NCI-H69 (cell line): ENCODE measurements around the gene GNG4.

Experiments used
- DNase-seq: peaks from one replicate; lab custom pipeline; 2025; lab: John Stamatoyannopoulos, UW

Gene GNG4

DNA sequence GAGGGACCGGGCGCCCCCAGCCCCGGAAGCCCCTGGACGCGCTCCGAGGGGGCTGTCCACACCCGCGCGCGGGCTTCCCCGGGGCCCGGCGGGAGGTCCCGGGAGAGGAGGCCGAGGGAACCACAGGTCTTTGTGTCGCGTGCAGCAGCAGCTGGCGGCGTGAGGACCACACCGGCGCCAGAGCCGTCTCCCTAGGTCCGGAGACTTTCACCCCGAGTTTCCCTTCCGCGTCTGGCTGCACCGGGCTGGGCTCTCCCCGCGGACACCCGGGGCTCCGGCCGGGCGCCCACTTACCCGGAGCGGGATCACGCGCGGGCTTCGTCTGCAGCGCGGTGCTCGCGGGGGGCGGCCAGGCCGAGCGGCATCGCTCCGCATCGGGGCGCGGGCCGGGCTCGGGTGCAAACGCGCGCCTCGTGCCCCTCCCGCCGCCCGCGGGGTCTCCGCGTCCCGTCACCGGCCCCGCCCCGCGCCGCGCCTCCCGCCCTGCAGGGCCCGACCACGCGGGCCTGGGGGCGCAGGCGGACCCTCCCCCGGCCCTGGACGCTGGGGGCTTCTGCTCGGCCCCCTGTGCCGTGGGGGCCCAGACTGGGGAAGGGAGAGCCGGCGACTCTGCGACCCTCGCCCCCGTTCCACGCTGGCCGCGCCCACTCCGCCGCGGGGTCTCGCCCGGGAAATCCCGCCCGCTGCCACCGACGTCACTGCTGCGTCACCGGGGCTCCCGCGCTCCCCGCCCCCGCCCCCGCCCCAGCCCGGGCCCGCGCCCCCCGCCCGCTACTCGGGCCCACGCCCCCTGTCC lies at the start of gene GNG4:
TSS of gene GNG4 (minus strand) at position 417 of the 796 bp plus-strand sequence. CDS start 65,946 bp downstream, outside the sequence.
- peak; percentile 90 for DNase-seq

GRCh38 chr1:235697508-235697907 lies 47.9 kb upstream of the GNG4 start:
- no peak for DNase-seq

DNA sequence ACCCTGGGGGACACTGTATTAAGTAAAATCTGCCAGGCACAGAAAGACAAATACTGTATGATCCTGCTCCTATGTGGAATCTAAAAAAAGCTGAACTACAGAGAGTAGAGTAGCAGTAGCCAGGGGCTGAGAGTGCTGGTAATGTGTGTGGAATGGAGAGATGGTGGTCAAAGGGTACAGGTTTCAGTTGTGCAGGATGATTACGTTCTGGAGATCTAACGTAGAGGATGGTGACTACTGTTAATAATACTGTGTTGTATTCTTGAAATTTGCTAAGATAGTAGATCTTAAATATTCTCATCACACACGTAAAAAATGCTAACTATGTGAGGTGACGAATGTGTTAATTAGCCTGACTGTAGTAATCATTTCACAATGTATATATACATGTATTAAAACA lies 39.8 kb upstream of the GNG4 start:
- no peak for DNase-seq

GRCh38 chr1:235688096-235688495 lies 38.5 kb upstream of the GNG4 start:
- DNase-seq: no peak

GRCh38 chr1:235683653-235684052 lies 34.1 kb upstream of the GNG4 start:
- DNase-seq: no peak

DNA sequence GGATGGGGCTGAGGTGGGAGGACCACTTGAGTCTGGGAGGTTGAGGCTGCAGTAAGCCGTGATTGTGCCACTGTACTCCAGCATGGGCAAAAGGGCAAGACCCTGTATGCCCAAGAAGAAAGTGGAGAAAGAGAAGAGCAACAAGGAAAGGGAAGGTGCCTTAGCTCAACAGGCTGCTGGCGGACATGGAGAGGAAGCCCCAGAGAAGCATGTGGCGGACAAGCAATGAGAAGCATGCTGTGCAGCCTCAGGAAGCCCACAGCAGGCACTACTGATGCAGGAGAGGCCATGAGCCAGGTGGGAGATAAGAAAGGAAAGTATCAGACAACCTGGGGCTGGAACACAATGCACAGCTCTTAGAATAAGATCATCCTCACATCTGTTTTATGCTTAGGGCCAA lies 32.6 kb upstream of the GNG4 start:
- DNase-seq: no peak

GRCh38 chr1:235679644-235680043 lies 30.1 kb upstream of the GNG4 start:
- DNase-seq: peak; percentile 50

- DNase-seq: peak; percentile 24
Observed at GRCh38 chr1:235679005-235679404, 29.4 kb upstream of the GNG4 start.

DNA sequence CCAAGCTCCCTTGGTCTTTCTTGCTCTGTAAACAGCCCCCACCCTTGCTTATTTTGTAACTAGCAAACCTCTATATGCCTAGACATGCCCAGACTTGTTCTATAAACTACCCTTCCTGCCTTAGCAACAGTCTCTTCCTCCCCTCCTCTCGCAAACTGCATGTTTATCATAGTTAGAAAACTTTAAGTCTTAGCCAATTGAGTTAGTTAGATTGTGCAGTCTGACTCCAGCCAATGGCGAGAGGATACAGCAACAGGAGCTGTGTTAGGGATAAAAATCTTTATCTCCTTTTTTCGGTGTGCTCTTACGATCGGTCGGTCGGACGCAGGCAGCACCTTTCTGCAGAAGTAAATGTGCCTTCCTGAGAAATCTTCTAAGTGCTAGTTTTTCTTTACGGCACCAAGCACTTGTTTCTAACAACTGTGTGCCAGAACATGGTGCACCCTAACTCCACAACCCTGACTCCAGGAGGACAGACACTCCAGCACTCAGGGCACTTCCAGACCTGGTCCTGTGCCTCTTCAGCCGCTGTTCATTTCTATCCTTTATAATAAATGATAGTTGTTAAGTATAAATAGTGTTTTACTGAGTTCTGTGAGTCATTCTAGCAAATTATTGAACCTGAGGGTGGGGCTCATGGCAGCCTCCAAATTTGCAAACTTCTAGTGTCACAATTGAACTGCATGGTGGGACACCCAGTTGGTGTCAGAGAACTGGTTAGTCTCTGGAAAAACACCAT lies 25.7 kb upstream of the GNG4 start:
- peak; percentile 70 for DNase-seq

- DNase-seq: no peak
Observed at GRCh38 chr1:235673981-235674380, 24.4 kb upstream of the GNG4 start.

GRCh38 chr1:235671992-235672391 lies 22.4 kb upstream of the GNG4 start:
- DNase-seq: no peak

GRCh38 chr1:235670157-235670776 lies 20.7 kb upstream of the GNG4 start:
- DNase-seq: peak; percentile 52

GRCh38 chr1:235669277-235669676 lies 19.7 kb upstream of the GNG4 start:
- no peak for DNase-seq

DNA sequence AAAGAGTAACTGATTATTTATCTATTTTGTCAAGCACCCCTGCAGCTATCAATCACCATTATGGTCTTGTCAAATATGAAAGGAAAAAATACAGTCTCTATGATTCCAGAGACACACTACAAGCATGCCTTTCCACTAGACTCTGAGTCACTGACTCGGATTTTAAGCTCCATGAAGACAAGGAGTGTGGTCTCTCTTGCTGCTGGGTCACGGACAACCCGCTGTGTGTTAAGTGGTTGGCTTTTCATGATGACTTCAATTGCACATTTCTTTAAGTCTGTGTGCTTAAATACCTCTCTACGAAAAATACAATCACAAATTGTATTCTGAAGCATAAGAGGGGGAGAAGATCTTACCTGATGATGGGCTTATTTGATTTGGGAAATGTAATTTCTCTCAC lies 14.0 kb upstream of the GNG4 start:
- DNase-seq: peak; percentile 12

DNA sequence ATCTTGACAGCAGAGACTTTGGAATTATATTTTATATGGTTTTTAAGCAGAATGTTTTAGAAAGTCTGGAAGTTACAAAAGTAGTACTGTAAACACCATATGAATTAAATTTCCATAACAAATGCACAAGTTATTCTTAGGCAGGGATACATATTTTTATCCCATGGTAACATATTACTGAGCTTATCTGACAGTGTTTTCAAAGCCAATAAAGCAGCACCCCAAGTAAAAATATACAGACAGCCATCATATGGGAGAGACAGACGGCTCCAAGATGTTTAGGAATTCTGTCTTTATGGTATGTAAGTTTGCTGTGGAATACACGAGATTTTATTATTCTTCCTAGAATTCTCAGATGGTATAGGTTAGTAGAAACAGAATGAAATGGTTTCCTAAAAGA lies 12.0 kb upstream of the GNG4 start:
- no peak for DNase-seq

DNA sequence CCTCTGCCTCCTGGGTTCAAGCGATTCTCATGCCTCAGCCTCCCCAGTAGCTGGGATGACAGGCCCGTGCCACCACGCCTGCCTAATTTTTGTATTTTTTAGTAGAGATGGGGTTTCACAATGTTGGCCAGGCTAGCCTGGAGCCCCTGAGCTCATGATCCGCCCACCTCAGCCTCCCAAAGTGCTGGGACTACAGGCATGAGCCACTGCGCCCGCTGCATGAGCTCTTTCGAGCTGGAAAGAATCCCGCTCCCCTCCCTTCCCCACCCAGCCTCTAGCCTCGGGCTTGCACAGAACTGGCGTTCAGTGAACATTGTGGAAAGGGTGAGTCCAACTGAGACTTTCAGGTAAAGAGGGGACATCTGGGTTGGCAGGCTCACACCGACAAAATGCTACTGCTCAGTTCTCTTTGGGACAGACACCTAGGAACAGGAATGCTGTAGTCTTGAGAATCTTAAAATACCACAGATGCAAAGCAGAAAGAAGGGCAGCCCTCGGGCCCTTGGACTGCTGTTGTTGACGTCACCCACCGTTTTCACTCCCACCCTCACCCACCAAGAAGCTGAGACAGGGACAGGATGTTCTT lies 9.7 kb upstream of the GNG4 start:
- no peak for DNase-seq

GRCh38 chr1:235657747-235658526 lies 8.4 kb upstream of the GNG4 start:
- DNase-seq: peak; percentile 71

GRCh38 chr1:235657269-235657668 lies 7.7 kb upstream of the GNG4 start:
- peak; percentile 88 for DNase-seq

DNA sequence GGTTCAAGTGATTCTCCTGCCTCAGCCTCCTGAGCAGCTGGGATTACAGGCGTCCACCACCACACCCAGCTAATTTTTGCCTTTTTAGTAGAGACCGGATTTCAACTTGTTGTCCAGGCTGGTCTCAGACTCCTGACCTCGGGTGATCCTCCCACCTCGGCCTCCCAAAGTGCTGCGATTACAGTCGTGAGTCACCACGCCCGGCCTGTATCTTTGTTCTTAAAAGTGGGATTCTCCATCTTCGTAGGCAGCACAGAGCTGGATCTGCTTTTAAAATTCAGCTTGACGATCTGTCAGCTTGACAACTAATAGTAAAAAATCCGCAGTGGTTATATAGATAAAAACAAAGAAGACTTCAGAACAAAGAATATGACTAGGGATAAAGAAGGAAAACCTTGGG lies 2.8 kb upstream of the GNG4 start:
- no peak for DNase-seq

- DNase-seq: no peak
Observed at GRCh38 chr1:235651170-235651806, 1.7 kb upstream of the GNG4 start.
